Peyer's patch (tissue), 4 donors: ENCODE data around the gene TSC22D3. TPM values are rescaled to one million over a fixed set of nuclear protein-coding genes. Genes with fewer than 3 reads are reported as not detected.
A peak's percentile ranks its signal among the peaks of the same experiment; 100 is the strongest.

Experiments
- DNase-seq, 3 donors: peaks; one replicate each; pipeline ENCODE4 v3.0.0-alpha.2; 2017 to 2019
- H3K27ac ChIP-seq, 4 donors: fragments of 200-600 bp; sonication (generic); one replicate each; pipeline ENCODE4 v1.5.1; 2016 to 2019
- H3K27me3 ChIP-seq, 2 donors: fragments of 200-600 bp; sonication (generic); one replicate each; pipeline ENCODE4 v1.5.1; 2019
- H3K36me3 ChIP-seq, 3 donors: fragments of 200-600 bp; sonication (generic); one replicate each; pipeline ENCODE4 v1.5.1; 2016 to 2019
- H3K4me1 ChIP-seq, 4 donors: fragments of 200-600 bp; sonication (generic); one replicate each; pipeline ENCODE4 v1.5.1; 2016 to 2019
- H3K4me3 ChIP-seq, 4 donors: fragments of 200-600 bp; sonication (generic); 1 replicate in 3 of 4; 2 replicates in 1 of 4; pipeline ENCODE4 v1.5.1; 2016 to 2019; ENCODE audit warnings: mild to moderate bottlenecking in 1 of 4
- H3K9me3 ChIP-seq, 4 donors: fragments of 200-600 bp; sonication (generic); one replicate each; pipeline ENCODE4 v1.5.1; 2016 to 2019; ENCODE audit warnings: mild to moderate bottlenecking in 1 of 4
- CTCF ChIP-seq, 6 experiments: fragments of 450-650 bp in 4 of 6; fragments of 200-600 bp in 2 of 6; sonication (generic) in 1 of 6; IDR thresholded peaks; one replicate each; pipeline ENCODE4 v1.5.1; 2017 to 2019; ENCODE audit warnings: antibody characterized with exemption in 6 of 6, mild to moderate bottlenecking in 3 of 6, moderate library complexity in 1 of 6
- POLR2A ChIP-seq, 2 donors: fragments of 450-650 bp; IDR thresholded peaks; one replicate each; pipeline ENCODE4 v1.5.1; 2017; ENCODE audit warnings: antibody characterized with exemption in 2 of 2, mild to moderate bottlenecking in 2 of 2, moderate library complexity in 2 of 2
- total RNA-seq, 4 donors: library from RNA; depleted of rRNA; stranded (reverse); fragments of >200 nt; gene quantifications; one replicate each; pipeline ENCODE4 v1.1.0, GENCODE V29; 2016

TSC22D3 gene
- total RNA-seq, 4 donors from 2014 or later: 185 to 1,146 (median 313) TPM

GRCh38 chrX:107716118-107716684 lies 59.4 kb downstream of the TSC22D3 start:
- TF ChIP-seq CTCF (IDR thresholded peaks at IDR 0.05): no peak
- TF ChIP-seq POLR2A (IDR thresholded peaks at IDR 0.05): peak in 1 of 2 donors; percentile 44
- Histone ChIP-seq H3K27ac (peak overlapping the region; percentile 94 to 98 (median 98)), H3K4me3 (peak overlapping the region; percentile 70 to 89 (median 85)), H3K27me3 (no peaks in the 10 kb centered on the region), H3K9me3 (no peaks in the 10 kb centered on the region), H3K36me3 (peaks cover 0 to 31% (median 0%) of the 10 kb centered on the region in 3 donors), H3K4me1 (peaks cover 0 to 7% (median 2%) of the 10 kb centered on the region in 4 donors)
- DNase-seq: peak in 1 of 3 donors; percentile 56

- Histone ChIP-seq H3K4me3 (peak overlapping the region; percentile 70 to 89 (median 85)), H3K27ac (peak overlapping the region; percentile 94 to 98 (median 98)), H3K4me1 (peaks cover 0 to 10% (median 2%) of the 10 kb centered on the region in 4 donors), H3K27me3 (no peaks in the 10 kb centered on the region), H3K36me3 (peaks cover 0 to 31% (median 0%) of the 10 kb centered on the region in 3 donors), H3K9me3 (no peaks in the 10 kb centered on the region)
- TF ChIP-seq POLR2A (IDR thresholded peaks at IDR 0.05) (peak in 1 of 2 donors; percentile 30), CTCF (IDR thresholded peaks at IDR 0.05) (no peak)
- peak in 1 of 3 donors; percentile 53 for DNase-seq
These were observed 60.1 kb downstream of the TSC22D3 start for GRCh38 chrX:107715331-107716117.

GRCh38 chrX:107714206-107714891 lies 61.2 kb downstream of the TSC22D3 start:
- Histone ChIP-seq H3K27ac (peak overlapping the region; percentile 94 to 98 (median 98)), H3K27me3 (no peaks in the 10 kb centered on the region), H3K4me3 (peak overlapping the region; percentile 70 to 89 (median 85)), H3K9me3 (no peaks in the 10 kb centered on the region), H3K36me3 (peaks cover 0 to 31% (median 0%) of the 10 kb centered on the region in 3 donors), H3K4me1 (peaks cover 0 to 18% (median 2%) of the 10 kb centered on the region in 4 donors)
- DNase-seq: peak in 1 of 3 donors; percentile 52
- peak in 1 of 2 donors; percentile 9 for TF ChIP-seq POLR2A (IDR thresholded peaks at IDR 0.05)
- peak in 1 of 6 experiments; percentile 9 for TF ChIP-seq CTCF (IDR thresholded peaks at IDR 0.05)

GRCh38 chrX:107713543-107714205 lies 61.9 kb downstream of the TSC22D3 start:
- Histone ChIP-seq H3K27ac (peak overlapping the region; percentile 94 to 98 (median 98)), H3K4me3 (peak overlapping the region; percentile 70 to 89 (median 85)), H3K4me1 (peaks cover 0 to 18% (median 2%) of the 10 kb centered on the region in 4 donors), H3K27me3 (no peaks in the 10 kb centered on the region), H3K9me3 (no peaks in the 10 kb centered on the region), H3K36me3 (peaks cover 0 to 31% (median 0%) of the 10 kb centered on the region in 3 donors)
- peak in 1 of 3 donors; percentile 51 for DNase-seq
- TF ChIP-seq POLR2A (IDR thresholded peaks at IDR 0.05) (no peak), CTCF (IDR thresholded peaks at IDR 0.05) (no peak)

- peaks cover 0 to 18% (median under 1%) of the 10 kb centered on the region in 4 donors for H3K4me1 ChIP-seq
- TF ChIP-seq CTCF (IDR thresholded peaks at IDR 0.05) (no peak), POLR2A (IDR thresholded peaks at IDR 0.05) (no peak)
- peak overlapping the region; percentile 70 to 89 (median 85) for H3K4me3 ChIP-seq
- peak overlapping the region; percentile 94 to 98 (median 98) for H3K27ac ChIP-seq
- no peaks in the 10 kb centered on the region for H3K27me3 ChIP-seq
- peaks cover 0 to 31% (median 0%) of the 10 kb centered on the region in 3 donors for H3K36me3 ChIP-seq
- no peaks in the 10 kb centered on the region for H3K9me3 ChIP-seq
- peak in 1 of 3 donors; percentile 45 for DNase-seq
These were observed 62.4 kb downstream of the TSC22D3 start for GRCh38 chrX:107713203-107713542.
